ENCODE data around the gene LRRC8C.
"Not testable (repeated sequence)": the region's sequence is repeated elsewhere in the genome, so short reads cannot be mapped to it uniquely, and the experiment has no call there.

LRRC8C gene

DNA sequence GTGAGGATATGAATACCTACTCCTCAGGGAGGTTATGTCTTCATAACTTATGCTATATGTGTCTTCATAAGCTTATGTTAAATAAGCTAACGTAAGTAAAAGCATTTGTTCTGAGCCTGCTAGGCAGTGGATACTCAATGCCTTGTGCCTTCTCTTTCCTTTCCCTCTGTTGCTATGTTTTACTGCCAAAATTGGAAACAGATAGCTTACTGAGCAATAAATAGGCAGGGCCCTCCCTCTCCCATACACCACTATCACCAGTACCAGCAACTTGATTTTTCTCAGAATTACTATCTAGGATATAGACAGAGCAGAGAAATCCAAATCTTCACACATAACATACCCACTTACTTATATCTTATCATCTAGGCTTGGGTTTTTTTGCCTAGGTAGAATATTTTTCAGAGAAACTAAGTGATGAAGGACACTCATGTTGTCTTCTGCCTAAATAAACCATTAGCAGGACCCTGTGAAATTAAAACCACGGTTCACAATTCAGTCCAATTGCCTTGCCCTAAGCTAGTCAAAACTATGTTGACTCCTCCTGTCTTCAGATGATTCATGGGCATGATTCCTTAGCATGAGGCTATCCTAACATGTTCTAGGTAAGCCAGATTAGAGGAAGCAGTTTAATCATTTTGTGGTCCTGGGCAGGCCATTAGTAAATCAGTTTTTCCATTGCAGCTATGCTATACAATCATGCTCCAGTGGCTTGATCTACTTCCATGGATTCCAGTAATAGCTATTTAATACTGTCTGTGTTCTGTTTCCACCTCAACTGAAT, 15.9 kb upstream of the LRRC8C start:
- H3K4me3 Mint-ChIP-seq = no peak overlapping the region
- peaks cover 29% of the 10 kb centered on the region for H3K36me3 Mint-ChIP-seq
- H3K27me3 Mint-ChIP-seq = no peaks in the 10 kb centered on the region
- peaks cover 10% of the 10 kb centered on the region for H3K9me3 Mint-ChIP-seq
- peaks cover 84% of the 10 kb centered on the region for H3K4me1 Mint-ChIP-seq
- peak overlapping the region; percentile 64 for H3K27ac Mint-ChIP-seq

DNA sequence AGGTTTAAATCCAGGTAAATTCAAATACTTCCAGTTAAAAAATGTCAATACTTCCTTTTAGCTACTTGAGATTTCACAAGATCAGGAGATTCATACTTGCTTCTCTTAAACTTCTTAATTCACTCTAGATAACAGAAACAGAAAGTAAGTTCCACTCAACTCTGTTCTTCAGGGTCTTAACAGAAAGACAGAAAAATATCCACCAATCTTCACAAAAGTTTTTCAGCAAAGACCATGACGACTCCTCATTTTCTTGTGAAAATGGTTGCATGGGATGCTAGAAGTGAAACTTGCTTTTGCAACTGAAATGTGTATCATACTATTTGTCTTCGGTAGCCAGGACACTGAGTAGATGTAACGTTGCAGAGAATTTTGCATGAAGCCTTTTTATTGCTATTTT, 12.3 kb upstream of the LRRC8C start:
- Mint-ChIP-seq H3K36me3 (peaks cover 28% of the 10 kb centered on the region), H3K4me3 (peak overlapping the region; percentile 53), H3K4me1 (peaks cover 72% of the 10 kb centered on the region), H3K27ac (peak overlapping the region; percentile 84), H3K9me3 (peaks cover 10% of the 10 kb centered on the region), H3K27me3 (no peaks in the 10 kb centered on the region)

DNA sequence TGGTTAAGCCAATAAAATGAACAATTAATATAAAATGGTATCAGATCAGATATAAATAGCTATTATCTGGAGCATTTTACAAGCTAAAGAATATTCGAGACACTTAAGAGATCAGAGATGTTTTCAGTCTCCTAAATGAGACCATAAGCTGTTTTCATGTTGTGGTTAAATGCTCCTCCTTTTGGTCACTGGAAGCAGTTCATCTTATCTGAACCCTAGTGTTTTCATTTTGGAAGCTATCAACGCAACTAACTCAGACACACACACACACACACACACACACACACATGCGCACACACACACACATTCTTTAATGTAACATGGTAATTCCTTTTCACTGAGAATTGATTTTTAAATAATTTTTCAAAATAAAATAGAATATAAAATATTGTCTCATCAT, 10.0 kb upstream of the LRRC8C start:
- H3K4me1 Mint-ChIP-seq = peaks cover 72% of the 10 kb centered on the region
- peak overlapping the region; percentile 68 for H3K27ac Mint-ChIP-seq
- no peaks in the 10 kb centered on the region for H3K27me3 Mint-ChIP-seq
- peaks cover 22% of the 10 kb centered on the region for H3K36me3 Mint-ChIP-seq
- peaks cover 7% of the 10 kb centered on the region for H3K9me3 Mint-ChIP-seq
- H3K4me3 Mint-ChIP-seq = no peak overlapping the region

DNA sequence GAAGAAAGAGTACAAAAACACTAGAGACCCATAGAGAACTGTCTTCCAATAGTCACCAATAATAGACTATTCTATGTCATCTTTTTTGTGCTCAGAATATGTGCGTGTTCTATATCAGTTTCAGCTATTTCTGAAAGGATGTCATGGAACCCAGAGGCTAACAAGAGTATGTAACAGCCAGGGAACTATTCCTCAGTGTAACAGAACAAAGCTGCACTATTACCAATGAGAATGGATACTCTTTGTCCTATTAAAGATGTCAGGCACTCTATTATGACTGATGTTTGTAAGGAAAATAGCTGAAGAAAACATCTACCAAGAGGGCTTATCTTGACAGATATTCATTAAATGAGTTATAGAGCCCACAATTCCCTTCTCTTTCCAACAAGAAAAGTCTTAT, 8.6 kb upstream of the LRRC8C start:
- Mint-ChIP-seq H3K4me1 (peaks cover 75% of the 10 kb centered on the region), H3K4me3 (no peak overlapping the region), H3K27ac (no peak overlapping the region), H3K36me3 (peaks cover 15% of the 10 kb centered on the region), H3K9me3 (no peaks in the 10 kb centered on the region), H3K27me3 (no peaks in the 10 kb centered on the region)

DNA sequence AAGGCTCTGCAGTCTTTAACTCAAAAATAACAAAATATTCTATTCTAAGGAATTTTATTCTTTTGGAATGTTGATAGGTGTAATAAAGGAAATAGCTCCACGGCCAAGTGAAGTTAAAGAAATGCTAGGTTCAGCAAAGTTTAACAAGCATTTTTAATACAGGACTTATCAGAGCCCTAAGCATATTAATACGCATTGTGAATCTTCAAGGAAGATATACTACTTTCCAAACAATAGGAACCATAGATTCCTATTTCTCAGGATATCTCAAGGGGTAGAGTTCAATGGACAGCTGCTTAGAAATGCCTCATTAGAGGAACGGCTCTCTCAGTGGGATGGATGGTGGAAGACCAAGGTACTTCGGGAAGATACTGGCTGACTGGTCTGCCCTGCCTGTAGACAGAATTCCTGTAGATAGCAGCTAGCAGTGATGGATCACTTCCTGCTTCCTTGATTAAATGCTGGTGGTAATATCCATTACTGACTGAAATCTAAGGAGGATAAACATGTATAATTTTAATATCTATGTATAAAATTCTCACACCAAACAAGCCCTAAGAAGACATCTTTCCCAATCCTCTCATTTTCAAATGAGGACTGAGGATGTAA, 8.1 kb upstream of the LRRC8C start:
- H3K27me3 Mint-ChIP-seq = no peaks in the 10 kb centered on the region
- H3K36me3 Mint-ChIP-seq = peaks cover 15% of the 10 kb centered on the region
- H3K9me3 Mint-ChIP-seq = no peaks in the 10 kb centered on the region
- H3K27ac Mint-ChIP-seq = peak overlapping the region; percentile 42
- no peak overlapping the region for H3K4me3 Mint-ChIP-seq
- peaks cover 78% of the 10 kb centered on the region for H3K4me1 Mint-ChIP-seq

DNA sequence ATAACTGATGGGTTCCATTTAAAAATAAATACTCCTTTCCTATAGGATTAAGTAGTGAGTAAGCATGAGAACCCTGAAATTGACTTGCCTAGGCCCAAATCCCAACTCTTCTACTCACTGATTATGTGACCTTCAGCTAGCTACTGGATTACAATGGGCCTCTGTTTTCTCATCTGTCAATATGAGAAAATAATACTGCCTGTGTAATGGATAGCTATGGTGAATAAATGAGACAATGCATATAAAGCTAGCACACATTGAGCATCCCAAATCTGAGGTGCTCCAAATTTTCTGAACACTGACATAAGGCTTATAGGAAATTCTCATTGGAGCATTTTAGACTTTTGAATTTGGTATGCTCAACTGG, 5.3 kb upstream of the LRRC8C start:
- H3K4me3 Mint-ChIP-seq = peak overlapping the region; percentile 11
- H3K27me3 Mint-ChIP-seq = no peaks in the 10 kb centered on the region
- peaks cover 9% of the 10 kb centered on the region for H3K36me3 Mint-ChIP-seq
- peak overlapping the region; percentile 77 for H3K27ac Mint-ChIP-seq
- H3K4me1 Mint-ChIP-seq = peaks cover 82% of the 10 kb centered on the region
- H3K9me3 Mint-ChIP-seq = no peaks in the 10 kb centered on the region

DNA sequence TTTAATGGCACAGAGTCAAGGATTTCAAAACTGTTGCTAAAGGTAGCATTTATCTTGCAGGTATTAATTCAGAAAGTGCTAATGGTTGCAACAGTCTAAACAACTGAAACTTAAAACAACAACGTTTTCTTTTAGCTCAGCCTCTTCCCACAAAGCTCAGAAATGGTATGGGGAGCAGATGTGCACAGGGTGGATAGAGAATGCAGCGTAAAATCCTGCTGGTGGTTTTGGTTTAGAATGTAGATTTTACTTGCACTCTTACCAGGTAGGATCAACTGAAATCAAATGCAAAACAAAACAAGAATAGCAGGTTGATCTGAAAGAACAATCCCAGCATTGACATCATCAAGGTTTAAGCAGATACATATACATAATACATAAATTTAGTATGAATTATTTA, 3.8 kb upstream of the LRRC8C start:
- Mint-ChIP-seq H3K27me3 (no peaks in the 10 kb centered on the region), H3K36me3 (peaks cover 12% of the 10 kb centered on the region), H3K4me1 (peaks cover 69% of the 10 kb centered on the region), H3K4me3 (peak overlapping the region; percentile 35), H3K27ac (peak overlapping the region; percentile 57), H3K9me3 (no peaks in the 10 kb centered on the region)

DNA sequence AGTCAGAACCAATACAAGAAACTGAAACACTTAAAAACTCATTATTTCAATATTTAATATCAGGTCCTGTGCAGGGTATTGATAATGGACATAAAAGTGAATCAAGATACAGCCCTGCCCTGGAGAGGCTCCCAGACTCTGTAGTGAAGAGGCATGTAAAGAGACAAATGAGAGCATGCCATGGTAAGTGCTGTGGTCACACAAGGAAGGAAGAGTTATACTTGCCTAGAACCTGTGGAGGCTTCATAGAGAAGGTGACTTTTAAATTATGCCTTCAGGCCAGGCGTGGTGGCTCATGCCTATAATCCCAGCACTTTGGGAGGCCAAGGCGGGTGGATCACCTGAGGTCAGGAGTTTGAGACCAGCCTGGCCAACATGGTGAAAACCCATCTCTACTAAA, 3.3 kb upstream of the LRRC8C start:
- peak overlapping the region; percentile 58 for H3K4me3 Mint-ChIP-seq

DNA sequence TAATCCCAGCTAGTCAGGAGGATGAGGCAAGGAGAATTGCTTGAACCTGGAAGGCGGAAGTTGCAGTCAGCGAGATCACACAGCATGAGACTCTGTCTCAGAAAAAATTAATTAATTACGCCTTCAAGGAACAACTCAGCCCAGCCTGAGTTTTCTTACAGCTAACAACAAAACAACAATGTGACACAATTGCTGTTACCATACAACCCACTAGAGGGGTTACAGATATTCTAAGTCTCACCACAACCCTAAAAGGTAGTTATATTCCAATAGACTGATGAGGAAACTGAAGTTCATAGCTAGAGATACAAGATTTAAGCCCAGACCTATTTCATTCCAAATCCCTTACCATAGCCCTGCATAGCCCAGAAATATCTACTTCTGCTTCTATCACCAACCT, 2.9 kb upstream of the LRRC8C start:
- Mint-ChIP-seq H3K4me1 (peaks cover 69% of the 10 kb centered on the region), H3K9me3 (no peaks in the 10 kb centered on the region), H3K4me3 (peak overlapping the region; percentile 66), H3K27ac (peak overlapping the region; percentile 82), H3K27me3 (no peaks in the 10 kb centered on the region), H3K36me3 (peaks cover 14% of the 10 kb centered on the region)

More for the DNA sequence above, 3.3 kb upstream of the LRRC8C start:
- H3K36me3 Mint-ChIP-seq = peaks cover 15% of the 10 kb centered on the region
- H3K4me1 Mint-ChIP-seq = peaks cover 69% of the 10 kb centered on the region
- peak overlapping the region; percentile 92 for H3K27ac Mint-ChIP-seq
- H3K9me3 Mint-ChIP-seq, H3K27me3 Mint-ChIP-seq: not testable (repeated sequence)

DNA sequence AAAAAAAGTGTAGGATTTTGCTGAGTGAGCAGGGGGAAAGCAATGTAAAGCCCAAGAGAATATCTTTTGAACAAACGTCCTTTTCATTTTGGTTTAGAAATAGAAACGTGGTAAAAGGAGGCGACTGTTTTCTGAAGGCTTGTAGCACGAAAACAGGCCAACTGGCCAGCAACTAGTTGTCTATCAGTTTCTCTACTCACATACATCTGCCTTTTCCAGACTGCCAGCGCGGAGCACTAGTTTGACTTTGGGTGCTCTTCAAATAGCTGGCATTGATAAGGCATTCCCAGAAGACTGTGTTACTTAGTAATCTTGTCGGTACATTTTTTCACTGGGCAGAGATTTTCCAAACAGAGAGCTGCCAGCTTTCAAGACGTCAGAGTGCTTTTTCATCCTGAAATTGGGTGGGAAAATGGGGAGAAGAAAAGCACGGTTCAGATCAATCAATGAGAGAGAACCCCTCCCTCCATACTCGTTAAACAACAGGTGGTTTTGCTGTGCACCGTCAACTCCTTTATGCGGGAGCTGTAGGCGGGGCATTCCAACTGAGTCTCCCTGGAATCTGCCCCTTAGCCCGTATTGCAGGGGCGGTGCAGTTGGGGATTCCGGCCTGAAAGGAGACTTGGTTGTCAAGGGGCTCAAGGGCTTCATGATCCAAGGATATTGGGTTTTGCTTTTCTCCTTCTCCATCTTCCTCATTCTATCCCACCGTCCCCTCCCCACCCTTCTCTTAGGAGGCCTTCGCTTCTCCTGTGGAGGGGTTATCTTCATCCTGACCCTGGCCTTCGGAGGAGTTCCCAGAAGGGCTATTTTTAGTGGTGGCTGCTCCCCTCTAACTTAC, 884 bp upstream of the LRRC8C start:
- H3K4me1 Mint-ChIP-seq = peaks cover 68% of the 10 kb centered on the region
- peak overlapping the region; percentile 95 for H3K27ac Mint-ChIP-seq
- peaks cover 17% of the 10 kb centered on the region for H3K36me3 Mint-ChIP-seq
- peak overlapping the region; percentile 94 for H3K4me3 Mint-ChIP-seq
- no peaks in the 10 kb centered on the region for H3K27me3 Mint-ChIP-seq
- H3K9me3 Mint-ChIP-seq = no peaks in the 10 kb centered on the region

DNA sequence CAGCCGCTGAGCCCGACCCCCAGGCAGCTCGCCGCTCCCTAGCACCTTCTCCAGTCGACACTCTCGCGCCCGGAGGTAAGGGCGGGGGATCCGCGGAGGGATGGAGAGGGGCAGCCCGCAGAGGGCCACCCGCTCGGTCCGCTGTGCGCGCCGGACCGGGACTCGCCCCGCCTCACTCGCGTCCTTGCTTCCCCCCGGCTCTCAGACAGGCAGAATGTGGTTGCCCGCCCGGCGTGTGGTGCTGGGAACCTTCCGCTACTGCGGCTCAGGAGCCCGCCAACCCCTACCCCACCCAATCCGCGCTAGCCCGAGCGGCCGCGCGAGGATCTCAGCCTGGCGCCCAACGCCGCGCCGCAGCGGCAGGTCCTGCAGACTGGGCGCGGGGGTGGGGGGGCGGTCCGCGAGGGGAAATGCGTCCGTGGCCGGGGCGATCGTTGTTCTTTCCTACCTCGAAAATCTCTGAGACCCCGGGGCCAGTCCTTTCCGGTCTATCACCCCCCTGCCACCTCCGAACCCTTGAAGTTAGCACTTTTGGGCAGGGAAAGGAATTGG, 404 bp downstream of the LRRC8C start:
- H3K27ac Mint-ChIP-seq = peak overlapping the region; percentile 96
- H3K4me1 Mint-ChIP-seq = peaks cover 68% of the 10 kb centered on the region
- no peaks in the 10 kb centered on the region for H3K9me3 Mint-ChIP-seq
- peaks cover 29% of the 10 kb centered on the region for H3K36me3 Mint-ChIP-seq
- H3K27me3 Mint-ChIP-seq = no peaks in the 10 kb centered on the region
- peak overlapping the region; percentile 95 for H3K4me3 Mint-ChIP-seq

DNA sequence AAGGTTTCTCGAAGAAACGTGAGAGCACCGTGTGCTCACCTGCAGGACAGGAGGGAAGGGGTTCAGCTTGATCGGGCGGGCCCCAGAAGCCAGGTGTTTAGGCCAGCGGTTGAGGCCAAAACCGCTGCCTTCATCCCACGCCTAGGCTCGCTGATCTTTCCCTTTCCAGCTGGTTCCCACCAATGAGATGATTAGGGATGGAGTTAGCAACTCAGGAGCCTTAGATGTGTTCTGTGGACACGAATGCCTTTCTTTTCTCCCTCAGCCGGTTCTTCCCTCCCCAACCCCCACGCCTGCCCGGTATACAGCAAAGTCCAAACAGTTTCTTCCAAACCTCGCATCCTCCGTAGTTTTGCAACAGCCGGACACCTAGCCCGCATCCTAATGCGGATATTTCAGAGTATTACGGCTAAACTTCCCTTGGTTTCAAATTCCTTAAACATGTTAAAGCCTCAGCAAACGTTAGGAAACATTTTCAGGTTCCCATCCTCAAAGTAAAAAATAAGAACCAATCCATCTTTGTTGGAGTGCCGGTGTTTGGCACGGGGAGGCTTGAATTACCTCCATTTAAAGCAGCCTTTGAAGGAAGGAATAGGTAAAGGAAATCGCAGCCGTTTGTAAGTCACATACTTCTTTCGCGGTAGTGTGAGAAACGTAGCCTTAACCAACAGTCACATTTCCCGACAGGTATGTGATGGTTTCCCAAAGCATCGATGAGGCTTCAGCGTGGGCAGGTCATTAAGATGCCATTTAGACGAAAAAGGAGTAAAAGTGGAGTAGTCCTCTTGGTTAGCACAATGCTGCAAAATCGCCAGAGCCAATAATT, 1.1 kb downstream of the LRRC8C start:
- Mint-ChIP-seq H3K9me3 (no peaks in the 10 kb centered on the region), H3K4me3 (peak overlapping the region; percentile 95), H3K27me3 (no peaks in the 10 kb centered on the region), H3K36me3 (peaks cover 26% of the 10 kb centered on the region), H3K27ac (peak overlapping the region; percentile 96), H3K4me1 (peaks cover 66% of the 10 kb centered on the region)

DNA sequence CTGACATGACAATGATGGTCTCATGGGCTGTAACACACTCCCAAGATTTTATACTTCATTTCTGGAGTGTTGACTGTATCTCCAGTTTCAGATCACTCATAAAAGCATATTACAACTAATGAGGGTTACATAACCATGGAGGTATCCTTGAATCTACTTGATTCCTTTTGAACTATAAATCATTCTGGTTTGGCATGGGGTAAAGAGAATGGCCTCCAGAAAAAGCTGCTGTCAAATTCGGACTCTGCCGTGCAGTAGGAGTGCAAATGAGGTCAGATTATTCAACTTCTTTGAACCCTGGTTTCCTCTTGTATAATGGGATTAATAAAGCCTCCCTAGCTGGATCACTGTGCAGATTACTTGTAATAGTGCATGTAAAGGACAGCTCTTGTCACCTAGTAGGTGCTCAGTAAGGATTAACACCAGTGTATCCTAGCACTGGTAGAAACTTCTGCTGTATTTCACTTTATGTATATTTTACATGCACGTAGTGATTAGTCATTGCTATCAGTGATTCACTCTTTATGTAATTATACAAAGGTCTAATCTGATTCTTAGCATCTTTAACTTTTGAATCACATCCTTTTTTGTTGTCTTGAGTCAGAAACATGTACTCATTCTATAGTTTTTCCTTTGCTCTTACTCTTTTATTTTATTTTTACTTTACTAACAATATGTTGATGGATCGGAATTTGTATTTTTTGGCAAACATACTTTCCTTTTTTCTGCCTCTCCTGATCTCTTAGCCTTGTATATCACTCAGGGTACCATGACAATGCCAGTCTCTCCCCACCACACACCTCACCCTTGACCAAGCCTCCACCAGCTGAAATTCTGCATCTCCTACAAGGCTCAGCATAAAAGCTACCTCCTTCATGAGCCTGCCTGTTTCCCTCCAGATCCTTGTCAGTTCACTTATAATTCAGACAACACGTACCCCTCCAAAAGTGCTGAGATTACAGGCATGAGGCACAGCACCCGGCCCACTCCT, 3.2 kb downstream of the LRRC8C start:
- peak overlapping the region; percentile 91 for H3K27ac Mint-ChIP-seq
- peaks cover 65% of the 10 kb centered on the region for H3K4me1 Mint-ChIP-seq
- no peaks in the 10 kb centered on the region for H3K27me3 Mint-ChIP-seq
- peak overlapping the region; percentile 86 for H3K4me3 Mint-ChIP-seq
- H3K36me3 Mint-ChIP-seq = peaks cover 30% of the 10 kb centered on the region
- H3K9me3 Mint-ChIP-seq = no peaks in the 10 kb centered on the region

DNA sequence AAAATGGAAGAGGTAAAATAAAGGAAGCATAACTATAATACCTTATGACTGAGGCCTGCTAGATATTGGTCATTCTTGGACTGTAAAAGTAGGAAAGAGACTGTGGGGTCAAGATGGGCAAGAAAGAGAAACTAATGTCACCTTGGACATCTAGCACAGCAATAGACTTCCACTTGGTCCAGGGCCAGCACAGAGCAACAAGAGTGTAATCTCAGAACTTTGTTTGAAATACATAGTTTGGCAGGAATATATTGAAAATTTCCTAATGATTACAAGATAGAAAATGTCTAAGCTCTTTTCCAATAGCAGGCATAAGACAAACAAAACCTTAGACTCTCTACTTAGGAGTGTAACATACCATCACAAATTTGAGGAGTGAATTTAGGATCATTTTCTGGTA, 4.6 kb downstream of the LRRC8C start:
- Mint-ChIP-seq H3K4me1 (peaks cover 64% of the 10 kb centered on the region), H3K4me3 (peak overlapping the region; percentile 86), H3K27me3 (no peaks in the 10 kb centered on the region), H3K9me3 (no peaks in the 10 kb centered on the region), H3K36me3 (peaks cover 35% of the 10 kb centered on the region), H3K27ac (peak overlapping the region; percentile 96)
